HS-27A (cell line): ENCODE results near the gene CHFR.
"Not testable (repeated sequence)": the region's sequence is repeated elsewhere in the genome, so short reads cannot be mapped to it uniquely, and the experiment has no call there.

Source experiments
- DNase-seq: peaks from one replicate; pipeline ENCODE4 v3.0.0-alpha.2; 2012; ENCODE audit warnings: low read depth, missing footprints

Gene CHFR

GRCh38 chr12:132874175-132874574 lies 13.2 kb downstream of the CHFR start:
- DNase-seq = no peak

- DNase-seq = no peak
These were observed 13.7 kb downstream of the CHFR start for GRCh38 chr12:132873724-132874123.

GRCh38 chr12:132872975-132873421 lies 14.4 kb downstream of the CHFR start:
- DNase-seq = no peak

DNA sequence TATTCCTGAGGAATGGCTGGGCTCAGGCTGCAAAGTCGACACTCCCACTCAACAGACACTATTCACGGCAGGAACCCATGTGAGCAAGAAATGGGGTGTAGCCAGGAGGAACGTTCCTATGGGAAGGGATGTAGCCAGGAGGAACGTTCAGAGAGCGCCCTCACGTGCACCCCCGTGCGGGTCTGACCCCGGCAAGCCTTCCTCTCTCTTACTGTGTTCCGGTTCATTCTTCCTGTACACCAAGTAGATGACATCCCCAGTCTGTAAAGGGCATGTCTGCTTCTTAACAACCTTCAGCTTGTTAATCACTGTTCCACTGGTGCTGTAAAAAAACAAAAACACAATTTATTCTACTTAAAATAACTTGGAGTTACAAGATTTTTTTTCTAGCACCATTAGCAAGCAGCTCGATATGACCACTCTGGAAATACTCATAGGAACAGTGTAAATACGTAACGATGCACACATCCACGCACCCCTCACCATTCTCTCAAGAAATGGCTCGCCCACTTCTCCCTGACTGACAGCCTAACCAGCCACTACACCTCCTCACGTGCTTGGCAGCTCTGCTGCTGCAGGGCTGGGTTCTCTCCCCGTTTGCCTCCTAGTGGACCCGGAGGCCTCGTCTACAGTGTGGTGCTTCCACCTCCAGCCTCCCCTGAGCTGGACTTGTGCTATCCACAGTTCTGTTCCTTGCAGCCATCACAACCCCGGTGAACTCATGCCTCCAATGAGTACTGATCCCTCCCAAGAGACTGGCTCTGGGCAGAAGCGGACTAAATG lies 15.1 kb downstream of the CHFR start:
- DNase-seq = no peak

GRCh38 chr12:132869551-132869950 lies 17.9 kb downstream of the CHFR start:
- DNase-seq = no peak

DNA sequence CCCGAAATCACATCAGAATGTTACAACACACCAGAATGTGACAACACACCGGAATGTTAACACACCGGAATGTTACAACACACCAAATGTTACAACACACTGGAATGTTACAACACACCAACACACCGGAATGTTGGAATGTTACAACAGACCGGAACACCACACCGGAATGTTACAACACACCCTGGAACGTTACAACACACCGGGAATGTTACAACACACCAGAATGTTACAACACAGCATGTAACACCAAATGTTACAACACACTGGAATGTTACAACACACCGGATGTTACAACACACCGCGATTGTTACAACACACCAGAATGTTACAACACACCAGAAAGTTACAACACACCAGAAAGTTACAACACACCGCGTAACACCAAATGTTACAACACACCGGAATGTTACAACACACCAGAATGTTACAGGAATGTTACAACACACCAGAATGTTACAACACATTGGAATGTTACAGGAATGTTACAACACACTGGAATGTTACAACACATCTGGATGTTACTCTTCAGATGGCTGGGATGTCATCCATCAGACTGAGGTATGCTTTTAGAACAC lies 21.1 kb downstream of the CHFR start:
- DNase-seq = no peak

GRCh38 chr12:132861558-132861957 lies 25.8 kb downstream of the CHFR start:
- no peak for DNase-seq

DNA sequence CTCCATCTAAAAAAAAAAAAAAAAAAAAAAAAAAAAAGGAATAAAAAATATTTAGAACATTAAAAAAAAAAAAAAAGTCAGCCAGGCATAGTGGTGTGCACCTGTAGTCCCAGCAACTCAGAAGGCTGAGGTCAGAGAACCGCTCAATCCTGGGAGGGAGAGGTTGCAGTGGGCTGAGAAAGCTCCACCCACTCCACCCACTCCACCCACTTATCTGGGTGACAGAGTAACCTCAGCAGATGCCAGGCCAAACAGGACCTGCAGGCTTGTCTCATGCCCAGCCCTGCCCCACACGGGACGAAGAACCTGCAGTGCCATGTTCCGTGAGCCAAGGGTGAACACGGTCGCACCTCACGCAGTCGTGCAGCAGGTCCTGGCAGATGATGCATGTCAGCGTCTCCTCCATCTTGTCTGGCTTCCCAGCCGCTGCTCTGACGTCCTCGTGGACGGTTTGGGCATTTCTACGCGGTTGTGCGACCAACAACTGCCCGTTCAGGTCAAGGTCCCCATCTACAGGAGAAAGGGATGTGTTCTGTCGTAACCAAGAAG lies 28.6 kb downstream of the CHFR start:
- DNase-seq = no peak

DNA sequence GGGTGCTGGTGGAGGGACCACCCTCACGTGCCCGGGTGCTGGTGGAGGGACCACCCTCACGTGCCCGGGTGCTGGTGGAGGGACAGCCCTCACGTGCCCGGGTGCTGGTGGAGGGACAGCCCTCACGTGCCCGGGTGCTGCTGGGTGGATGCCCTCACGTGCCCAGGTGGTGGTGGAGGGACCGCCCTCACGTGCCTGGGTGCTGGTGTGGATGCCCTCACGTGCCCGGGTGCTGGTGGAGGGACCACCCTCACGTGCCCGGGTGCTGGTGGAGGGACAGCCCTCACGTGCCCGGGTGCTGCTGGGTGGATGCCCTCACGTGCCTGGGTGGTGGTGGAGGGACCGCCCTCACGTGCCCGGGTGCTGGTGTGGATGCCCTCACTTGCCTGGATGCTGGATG lies 30.4 kb downstream of the CHFR start:
- not testable (repeated sequence) for DNase-seq

DNA sequence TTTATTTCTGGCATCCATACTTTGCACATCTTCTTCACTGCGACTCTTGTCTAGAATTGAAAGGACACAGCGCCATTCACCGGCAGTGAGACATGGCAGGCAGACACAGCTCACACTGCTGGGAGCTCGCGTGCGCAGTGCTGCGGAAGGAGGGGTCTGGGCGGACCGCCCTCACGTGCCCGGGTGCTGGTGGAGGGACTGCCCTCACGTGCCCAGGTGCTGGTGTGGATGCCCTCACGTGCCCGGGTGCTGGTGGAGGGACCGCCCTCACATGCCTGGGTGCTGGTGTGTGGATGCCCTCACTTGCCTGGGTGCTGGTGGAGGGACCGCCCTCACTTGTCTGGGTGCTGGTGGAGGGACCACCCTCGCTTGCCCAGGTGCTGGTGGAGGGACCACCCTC lies 30.8 kb downstream of the CHFR start:
- DNase-seq = no peak

- not testable (repeated sequence) for DNase-seq
These were observed 32.2 kb downstream of the CHFR start for GRCh38 chr12:132855211-132855610.

DNA sequence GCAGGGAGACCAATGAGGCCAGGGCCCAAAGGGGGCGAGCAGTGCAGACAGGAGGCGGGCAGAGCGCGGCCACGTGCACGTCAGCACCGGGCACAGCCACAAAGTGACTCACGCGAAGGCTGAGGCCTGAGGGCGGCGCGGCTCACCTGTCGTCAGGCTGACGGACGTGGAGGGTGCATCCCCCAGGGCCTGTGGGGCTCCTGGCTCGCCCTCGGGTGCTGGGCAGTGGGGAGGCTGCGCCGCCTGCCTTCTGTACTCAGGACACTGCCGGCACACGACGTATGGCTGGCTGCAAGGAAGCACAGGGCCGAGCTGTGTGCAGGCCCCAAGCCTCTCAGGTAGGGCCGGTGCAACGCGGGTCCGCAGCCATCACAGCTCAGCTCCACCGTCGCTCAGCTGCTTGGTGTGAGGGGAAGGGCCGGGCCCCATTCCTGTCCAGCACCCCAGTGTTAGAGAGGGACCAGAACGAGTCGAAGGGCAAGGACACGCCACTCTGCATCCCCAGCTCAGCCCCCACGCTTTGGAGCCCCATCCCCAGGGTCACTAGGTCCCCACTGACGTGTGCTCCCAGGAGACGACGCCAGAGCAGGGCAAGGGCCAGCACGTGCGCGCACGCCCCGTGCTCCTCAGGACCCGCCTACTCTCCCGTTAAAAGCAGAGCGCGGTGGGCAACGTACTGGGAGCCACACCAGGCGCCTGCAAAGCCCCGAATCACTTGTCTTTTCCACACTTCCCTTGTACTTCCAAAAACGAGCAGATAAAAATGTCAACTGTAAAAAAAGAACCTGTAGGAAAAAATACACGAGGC lies 33.9 kb downstream of the CHFR start:
- DNase-seq = no peak

GRCh38 chr12:132852496-132852895 lies 34.9 kb downstream of the CHFR start:
- no peak for DNase-seq

DNA sequence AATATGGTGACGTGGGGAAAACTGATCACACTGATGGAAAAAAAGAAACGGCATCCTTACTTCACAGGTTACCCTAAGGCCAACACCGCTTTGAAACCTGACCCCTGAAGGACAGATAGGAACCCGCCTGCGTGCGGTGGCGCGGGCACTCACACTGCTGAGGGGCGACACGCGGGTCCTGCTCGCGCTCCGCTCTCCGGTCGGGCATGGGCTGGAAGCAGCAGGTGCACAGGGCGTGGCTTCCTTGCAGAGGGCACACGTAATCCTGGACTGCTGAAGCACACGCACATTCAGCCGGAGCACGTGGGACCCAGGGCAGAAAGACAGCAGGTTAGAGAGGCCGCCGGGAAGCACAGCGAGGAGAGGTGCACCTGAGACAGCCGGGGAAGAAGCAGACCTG lies 35.9 kb downstream of the CHFR start:
- DNase-seq = no peak

DNA sequence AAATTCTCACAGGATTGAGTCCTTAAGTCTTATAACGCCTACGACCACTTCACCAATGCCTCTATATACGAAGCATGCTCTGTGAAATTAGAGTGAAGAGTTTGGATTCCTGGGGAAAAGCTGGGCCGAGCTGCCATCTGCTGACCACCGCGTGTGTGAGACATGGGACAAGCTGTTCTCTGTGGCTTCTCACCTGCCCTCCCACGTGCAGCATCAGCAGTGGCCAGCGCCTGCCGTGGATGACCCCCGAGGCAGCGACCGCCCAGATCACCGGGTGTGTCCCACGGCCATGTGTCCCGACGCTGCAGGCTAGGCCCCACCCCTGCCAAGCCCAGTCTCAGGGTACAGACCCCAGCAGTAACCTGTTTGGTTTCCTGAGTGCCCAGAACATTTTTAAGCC lies 37.1 kb downstream of the CHFR start:
- no peak for DNase-seq

DNA sequence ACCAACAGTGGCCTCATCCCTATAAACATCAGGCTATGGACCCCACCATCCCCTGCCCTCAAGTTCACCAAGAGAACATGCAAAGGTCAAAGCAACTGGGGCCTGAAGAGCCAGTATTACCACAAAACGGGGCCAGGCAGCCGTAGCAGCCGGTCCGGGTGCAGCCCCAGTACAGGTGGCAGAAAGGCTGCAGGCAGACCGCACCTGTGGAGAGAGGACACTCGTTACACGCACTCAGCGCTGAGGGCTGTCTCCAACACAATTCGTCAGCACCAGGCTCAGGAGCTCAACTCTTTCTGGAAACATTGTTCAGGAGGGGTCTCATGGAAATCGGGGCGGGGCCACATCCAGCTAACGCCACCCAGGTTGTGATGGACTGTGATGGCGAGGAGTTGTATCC lies 38.9 kb downstream of the CHFR start:
- no peak for DNase-seq

- no peak for DNase-seq
These were observed 39.7 kb downstream of the CHFR start for GRCh38 chr12:132847363-132848356.

DNA sequence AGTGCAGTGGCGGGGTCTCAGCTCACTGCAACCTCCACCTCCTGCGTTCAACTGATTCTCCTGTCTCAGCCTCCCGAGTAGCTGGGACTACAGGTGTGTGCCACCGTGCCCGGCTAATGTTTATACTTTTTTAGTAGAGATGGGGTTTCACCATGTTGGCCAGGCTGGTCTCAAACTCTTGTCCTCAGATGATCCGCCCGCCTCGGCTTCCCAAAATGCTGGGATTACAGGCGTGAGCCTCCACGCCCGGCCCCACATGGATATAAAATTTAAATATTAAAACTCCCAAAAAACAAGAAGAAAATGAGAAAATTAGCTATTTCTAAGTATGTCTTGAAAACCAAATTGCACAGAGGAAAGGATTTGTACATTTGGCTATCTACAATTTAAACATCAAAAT lies 42.7 kb downstream of the CHFR start:
- not testable (repeated sequence) for DNase-seq

GRCh38 chr12:132842449-132843045 lies 44.9 kb downstream of the CHFR start:
- DNase-seq = no peak

- DNase-seq = no peak
These were observed 46.3 kb downstream of the CHFR start for GRCh38 chr12:132841151-132841550.

DNA sequence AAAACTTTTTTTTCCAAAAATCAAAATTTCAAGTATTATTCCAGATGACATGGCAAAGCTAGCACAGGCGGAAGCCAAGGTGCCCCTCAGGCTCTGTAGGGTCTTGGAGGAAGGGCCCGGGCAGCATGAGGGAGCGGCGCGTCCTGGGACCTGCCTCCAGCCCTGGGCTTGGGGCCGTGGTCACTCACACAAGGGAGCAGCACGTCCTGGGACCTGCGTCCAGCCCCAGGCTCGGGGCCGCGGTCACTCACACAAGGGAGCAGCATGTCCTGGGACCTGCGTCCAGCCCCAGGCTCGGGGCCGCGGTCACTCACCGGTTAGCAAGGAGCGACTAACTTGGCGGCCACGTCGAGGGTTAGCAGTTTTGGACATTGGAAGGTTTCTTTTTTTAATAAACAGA lies 46.9 kb downstream of the CHFR start:
- no peak for DNase-seq
